Gastrocnemius medialis (tissue), 4 donors: Measurements from ENCODE around the gene ANKRD11. TPM values are rescaled to one million over a fixed set of nuclear protein-coding genes. Genes with fewer than 3 reads are reported as not detected.

Experiments used
- ATAC-seq, 2 donors: fragments of 150-250 bp; one replicate each; pipeline ENCODE4 v1.9.1; 2016
- DNase-seq, 2 donors: peaks; one replicate each; pipeline ENCODE4 v3.0.0-alpha.2; 2019
- H3K27ac ChIP-seq, 4 donors: fragments of 200-600 bp; sonication (generic); 1 replicate in 1 of 4; 2 replicates in 3 of 4; pipeline ENCODE4 v1.5.1; 2016 to 2018; ENCODE audit warnings: mild to moderate bottlenecking in 2 of 4, moderate library complexity in 1 of 4
- H3K27me3 ChIP-seq, 3 donors: fragments of 200-600 bp; sonication (generic) in 2 of 3; 1 replicate in 1 of 3; 2 replicates in 2 of 3; pipeline versions ENCODE4 v1.5.1 to v1.6.0; 2016 to 2019; ENCODE audit warnings: mild to moderate bottlenecking in 1 of 3, moderate library complexity in 1 of 3
- H3K36me3 ChIP-seq, 2 donors: fragments of 200-600 bp; sonication (generic) in 1 of 2; one replicate each; pipeline ENCODE4 v1.5.1; 2017 to 2018
- H3K4me1 ChIP-seq, 2 donors: fragments of 200-600 bp; sonication (generic) in 1 of 2; one replicate each; pipeline ENCODE4 v1.5.1; 2016 to 2017; ENCODE audit warnings: mild to moderate bottlenecking in 2 of 2
- H3K4me3 ChIP-seq, 4 donors: fragments of 200-600 bp; sonication (generic) in 3 of 4; 1 replicate in 1 of 4; 2 replicates in 3 of 4; pipeline ENCODE4 v1.5.1; 2016 to 2019; ENCODE audit warnings: mild to moderate bottlenecking in 2 of 4
- H3K9me3 ChIP-seq, 3 donors: fragments of 200-600 bp; sonication (generic) in 2 of 3; 1 replicate in 1 of 3; 2 replicates in 2 of 3; pipeline ENCODE4 v1.5.1; 2016 to 2019
- POLR2A ChIP-seq, 2 donors: fragments of 450-650 bp; IDR thresholded peaks; one replicate each; pipeline ENCODE4 v1.6.1; 2017; ENCODE audit warnings: antibody characterized with exemption in 2 of 2, mild to moderate bottlenecking in 2 of 2, moderate library complexity in 2 of 2
- in situ Hi-C, 4 donors: fragments of 200-750 bp; cut with MboI; loops; one replicate each; pipeline versions ENCODE4 v1.15.0 to v1.8.0; 2017; ENCODE audit warnings: low sequenced_read_pairs in 4 of 4
- intact Hi-C: fragments of 100-400 bp; cut with DNase I; formaldehyde crosslinking; loops from one replicate; pipeline ENCODE4 v1.15.1; 2023; ENCODE audit warnings: low total_unique reads
- total RNA-seq, 4 donors: library from RNA; depleted of rRNA; stranded (reverse); fragments of >200 nt; gene quantifications; one replicate each; pipeline versions ENCODE4 v1.1.0 to v1.2.3, GENCODE V29; 2016
- TF ChIP-seq, protein P1 (sequence below), 5 experiments: fragments of 450-650 bp in 3 of 5; fragments of 200-600 bp in 2 of 5; sonication (generic) in 2 of 5; IDR thresholded peaks in 4 of 5; conservative IDR thresholded peaks in 1 of 5; 1 replicate in 4 of 5; 2 replicates in 1 of 5; pipeline ENCODE4 v1.5.1; 2016 to 2019; ENCODE audit warnings: antibody characterized with exemption in 5 of 5, mild to moderate bottlenecking in 3 of 5, moderate library complexity in 3 of 5

Gene ANKRD11
- total RNA-seq, 4 donors from 2014 or later: 26.0 to 77.0 (median 55.0) TPM

DNA sequence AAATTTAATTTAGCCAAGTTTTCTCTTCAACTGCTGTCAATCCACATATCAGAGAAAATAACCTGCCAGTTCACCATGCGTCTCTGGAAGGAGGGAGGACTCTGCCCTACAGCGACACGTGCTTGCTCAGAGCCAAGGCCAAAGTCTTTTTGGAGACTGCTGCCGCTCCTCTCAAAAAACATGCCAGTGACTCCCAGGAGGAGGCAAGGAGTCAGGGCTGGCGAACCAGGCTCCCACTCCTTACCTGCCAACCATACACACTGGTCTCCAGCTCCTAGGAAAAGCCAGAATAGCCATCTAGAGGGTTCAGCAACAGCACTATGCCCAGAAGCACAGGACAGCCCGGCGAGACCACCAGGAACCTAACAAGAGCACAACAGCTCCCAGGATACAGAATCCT is 73.0 kb downstream of the ANKRD11 start:
- H3K27ac ChIP-seq: peak overlapping the region; percentile 8 to 51 (median 31)
- intact Hi-C loops (no loop called here), in situ Hi-C loops (no loop called here)
- ATAC-seq: peak; percentile 76 to 85
- H3K9me3 ChIP-seq: no peaks in the 10 kb centered on the region
- DNase-seq: peak in 1 of 2 donors; percentile 43
- H3K4me3 ChIP-seq: no peak overlapping the region
- H3K4me1 ChIP-seq: peaks cover 59 to 84% of the 10 kb centered on the region in 2 donors
- TF ChIP-seq POLR2A (IDR thresholded peaks at IDR 0.05): no peak
- TF ChIP-seq, protein P1, sequence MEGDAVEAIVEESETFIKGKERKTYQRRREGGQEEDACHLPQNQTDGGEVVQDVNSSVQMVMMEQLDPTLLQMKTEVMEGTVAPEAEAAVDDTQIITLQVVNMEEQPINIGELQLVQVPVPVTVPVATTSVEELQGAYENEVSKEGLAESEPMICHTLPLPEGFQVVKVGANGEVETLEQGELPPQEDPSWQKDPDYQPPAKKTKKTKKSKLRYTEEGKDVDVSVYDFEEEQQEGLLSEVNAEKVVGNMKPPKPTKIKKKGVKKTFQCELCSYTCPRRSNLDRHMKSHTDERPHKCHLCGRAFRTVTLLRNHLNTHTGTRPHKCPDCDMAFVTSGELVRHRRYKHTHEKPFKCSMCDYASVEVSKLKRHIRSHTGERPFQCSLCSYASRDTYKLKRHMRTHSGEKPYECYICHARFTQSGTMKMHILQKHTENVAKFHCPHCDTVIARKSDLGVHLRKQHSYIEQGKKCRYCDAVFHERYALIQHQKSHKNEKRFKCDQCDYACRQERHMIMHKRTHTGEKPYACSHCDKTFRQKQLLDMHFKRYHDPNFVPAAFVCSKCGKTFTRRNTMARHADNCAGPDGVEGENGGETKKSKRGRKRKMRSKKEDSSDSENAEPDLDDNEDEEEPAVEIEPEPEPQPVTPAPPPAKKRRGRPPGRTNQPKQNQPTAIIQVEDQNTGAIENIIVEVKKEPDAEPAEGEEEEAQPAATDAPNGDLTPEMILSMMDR (IDR thresholded peaks at IDR 0.05 in 4 of 5, conservative IDR thresholded peaks at IDR 0.05 in 1 of 5): no peak
- H3K36me3 ChIP-seq: no peaks in the 10 kb centered on the region
- no peaks in the 10 kb centered on the region for H3K27me3 ChIP-seq

DNA sequence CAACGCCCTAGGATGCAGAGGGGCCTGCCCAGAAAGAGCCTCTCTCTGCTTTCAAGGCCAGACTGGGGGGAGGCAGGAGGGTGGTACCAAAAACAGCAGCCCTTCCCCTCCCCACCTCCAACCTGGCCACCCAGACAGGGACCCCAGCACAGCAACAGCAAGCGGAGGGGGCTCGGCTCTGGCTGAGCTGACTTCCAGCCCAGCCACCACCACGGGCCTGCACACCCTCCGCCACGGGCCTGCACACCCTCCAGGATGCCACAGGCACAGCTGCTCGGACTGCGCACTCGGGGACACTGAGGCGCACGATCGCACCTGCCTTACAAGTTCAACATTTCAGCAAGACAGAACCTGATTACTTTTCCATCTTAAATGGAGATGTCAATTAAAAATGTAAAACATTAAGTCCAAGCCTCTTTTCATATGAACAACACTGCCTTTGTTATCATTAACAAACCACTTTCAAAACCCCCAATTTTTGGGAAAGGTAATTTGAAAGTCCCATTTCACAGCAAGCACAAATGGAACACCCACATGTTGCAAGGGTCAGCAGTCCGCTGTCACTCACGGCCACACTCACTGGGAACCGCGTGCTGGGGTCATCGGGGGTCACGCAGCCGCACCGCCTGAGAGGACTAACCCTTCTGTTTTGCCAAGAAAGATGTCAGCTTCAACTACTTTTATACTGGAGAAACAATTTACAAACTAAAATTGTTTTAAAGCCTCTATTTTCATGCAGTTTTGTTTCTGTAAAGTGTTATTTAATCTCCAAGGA is 76.4 kb downstream of the ANKRD11 start:
- H3K27me3 ChIP-seq: no peaks in the 10 kb centered on the region
- DNase-seq: peak in 1 of 2 donors; percentile 52
- H3K4me3 ChIP-seq: no peak overlapping the region
- no peaks in the 10 kb centered on the region for H3K9me3 ChIP-seq
- TF ChIP-seq, protein P1 (IDR thresholded peaks at IDR 0.05 in 4 of 5, conservative IDR thresholded peaks at IDR 0.05 in 1 of 5): no peak
- no peak for TF ChIP-seq POLR2A (IDR thresholded peaks at IDR 0.05)
- intact Hi-C loops (no loop called here), in situ Hi-C loops (no loop called here)
- no peaks in the 10 kb centered on the region for H3K36me3 ChIP-seq
- H3K4me1 ChIP-seq: peaks cover 71 to 95% of the 10 kb centered on the region in 2 donors
- peak overlapping the region in 3 of 4 donors; percentile 6 to 33 (median 22) for H3K27ac ChIP-seq
- peak in 1 of 2 donors; percentile 39 for ATAC-seq

DNA sequence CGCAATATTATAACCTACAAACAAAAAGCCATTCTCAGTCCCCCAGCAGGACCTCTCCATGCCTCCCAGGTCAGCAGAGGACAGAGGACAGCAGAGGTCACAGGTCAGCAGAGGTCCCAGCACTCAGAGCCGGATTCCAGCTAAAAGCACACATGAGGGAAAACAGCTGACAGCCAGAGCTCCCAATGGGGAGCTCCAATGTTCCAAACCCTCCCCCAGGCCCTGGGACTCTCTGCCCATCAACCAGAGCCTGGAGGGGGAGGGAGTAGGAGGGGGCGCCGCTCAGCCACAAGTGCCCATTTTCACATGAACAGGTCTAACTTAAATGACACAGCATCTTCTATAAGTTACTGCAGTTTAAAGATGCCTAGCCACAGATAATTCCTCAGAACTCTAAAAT is 77.5 kb downstream of the ANKRD11 start:
- H3K4me1 ChIP-seq: peaks cover 76 to 95% of the 10 kb centered on the region in 2 donors
- H3K27ac ChIP-seq: peak overlapping the region in 3 of 4 donors; percentile 17 to 42 (median 20)
- no peak for DNase-seq
- ATAC-seq: no peak
- H3K9me3 ChIP-seq: no peaks in the 10 kb centered on the region
- no peaks in the 10 kb centered on the region for H3K27me3 ChIP-seq
- H3K36me3 ChIP-seq: no peaks in the 10 kb centered on the region
- TF ChIP-seq, protein P1 (IDR thresholded peaks at IDR 0.05 in 4 of 5, conservative IDR thresholded peaks at IDR 0.05 in 1 of 5): no peak
- TF ChIP-seq POLR2A (IDR thresholded peaks at IDR 0.05): no peak
- H3K4me3 ChIP-seq: no peak overlapping the region
- in situ Hi-C loops: no loop called here
- intact Hi-C loops: no loop called here

DNA sequence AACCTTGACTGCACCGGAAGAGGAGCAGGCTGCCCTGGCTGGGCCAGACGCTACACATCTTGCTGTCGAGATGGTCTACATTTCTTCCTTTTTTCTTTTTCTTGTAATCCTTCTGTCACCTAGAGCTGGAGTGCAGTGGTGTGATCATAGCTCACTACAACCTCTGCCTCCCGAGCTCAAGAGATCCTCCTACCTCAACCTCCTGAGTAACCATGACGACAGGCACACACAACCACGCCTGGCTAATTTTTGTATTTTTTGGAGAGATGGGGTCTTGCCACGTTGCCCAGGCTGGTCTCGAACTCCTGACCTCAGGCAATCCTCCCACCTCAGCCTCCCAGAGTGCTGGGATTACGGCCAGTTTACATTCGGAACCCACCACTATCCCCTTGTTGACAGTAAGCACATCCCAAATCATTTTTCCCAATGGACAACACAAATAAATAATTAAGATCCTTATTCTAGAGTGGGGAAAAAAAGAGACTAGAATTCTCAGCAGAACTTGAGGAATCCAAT is 79.0 kb downstream of the ANKRD11 start:
- no peak for ATAC-seq
- Histone ChIP-seq H3K4me1 (peaks cover 79 to 94% of the 10 kb centered on the region in 2 donors), H3K27me3 (no peaks in the 10 kb centered on the region), H3K4me3 (no peak overlapping the region), H3K36me3 (no peaks in the 10 kb centered on the region), H3K9me3 (no peaks in the 10 kb centered on the region), H3K27ac (peak overlapping the region; percentile 9 to 82 (median 49))
- DNase-seq: no peak
- in situ Hi-C loops: no loop called here
- TF ChIP-seq POLR2A (IDR thresholded peaks at IDR 0.05): no peak
- TF ChIP-seq, protein P1 (IDR thresholded peaks at IDR 0.05 in 4 of 5, conservative IDR thresholded peaks at IDR 0.05 in 1 of 5): no peak
- intact Hi-C loops: no loop called here
